Embryonic facial prominence (tissue), 1 donor: ENCODE results near the gene CFAP97D2.
"Not testable (repeated sequence)": the region's sequence is repeated elsewhere in the genome, so short reads cannot be mapped to it uniquely, and the experiment has no call there.

Experiments used
- DNase-seq: peaks from one replicate; pipeline ENCODE4 v3.0.0-alpha.2; 2016; ENCODE audit errors: extremely low spot score

CFAP97D2 gene

GRCh38 chr13:114158869-114159666 is 20.0 kb upstream of the CFAP97D2 start:
- not testable (repeated sequence) for DNase-seq

- DNase-seq: no peak
Measured at GRCh38 chr13:114161028-114161556, 18.0 kb upstream of the CFAP97D2 start.

GRCh38 chr13:114161644-114162532 is 17.2 kb upstream of the CFAP97D2 start:
- DNase-seq: no peak

GRCh38 chr13:114162533-114162922 is 16.5 kb upstream of the CFAP97D2 start:
- no peak for DNase-seq

GRCh38 chr13:114164053-114164452 is 15.0 kb upstream of the CFAP97D2 start:
- no peak for DNase-seq

- DNase-seq: no peak
Measured at GRCh38 chr13:114164681-114165429, 14.2 kb upstream of the CFAP97D2 start.

- DNase-seq: no peak
Measured at GRCh38 chr13:114166381-114167131, 12.5 kb upstream of the CFAP97D2 start.

GRCh38 chr13:114167426-114167825 is 11.6 kb upstream of the CFAP97D2 start:
- no peak for DNase-seq

- DNase-seq: no peak
Measured at GRCh38 chr13:114167885-114168284, 11.2 kb upstream of the CFAP97D2 start.

- DNase-seq: no peak
Measured at GRCh38 chr13:114173272-114173671, 5.8 kb upstream of the CFAP97D2 start.

GRCh38 chr13:114173745-114174144 is 5.3 kb upstream of the CFAP97D2 start:
- DNase-seq: no peak

GRCh38 chr13:114174529-114174961 is 4.5 kb upstream of the CFAP97D2 start:
- no peak for DNase-seq

- not testable (repeated sequence) for DNase-seq
Measured at GRCh38 chr13:114176359-114176902, 2.6 kb upstream of the CFAP97D2 start.

- no peak for DNase-seq
Measured at GRCh38 chr13:114177245-114178010, 1.6 kb upstream of the CFAP97D2 start.

- no peak for DNase-seq
Measured at GRCh38 chr13:114185182-114185971, 6.3 kb downstream of the CFAP97D2 start.

GRCh38 chr13:114194853-114195252 is 15.8 kb downstream of the CFAP97D2 start:
- no peak for DNase-seq

GRCh38 chr13:114196629-114197028 is 17.6 kb downstream of the CFAP97D2 start:
- DNase-seq: no peak

GRCh38 chr13:114198556-114198955 is 19.5 kb downstream of the CFAP97D2 start:
- DNase-seq: no peak

GRCh38 chr13:114199526-114199925 is 20.5 kb downstream of the CFAP97D2 start:
- not testable (repeated sequence) for DNase-seq
